HepG2 (cell line): ENCODE results near the gene EPB41L2. TPM values are rescaled to one million over a fixed set of nuclear protein-coding genes. Genes with fewer than 3 reads are reported as not detected.
A peak's percentile ranks its signal among the peaks of the same experiment; 100 is the strongest.

Source experiments
- AGO1 ChIP-seq: fragments of 200-400 bp; formaldehyde crosslinking; IDR thresholded peaks from 2 replicates; pipeline ENCODE4 v1.6.1; 2017; ENCODE audit warnings: mild to moderate bottlenecking, low read depth, low read length, moderate library complexity; ENCODE audit not compliant: poor library complexity, severe bottlenecking
- CAMTA2 ChIP-seq: sonication (generic); formaldehyde crosslinking; IDR thresholded peaks from 2 replicates; pipeline ENCODE4 v1.4.0; 2020; ENCODE audit warnings: mild to moderate bottlenecking, missing genetic modification reagents, borderline replicate concordance
- FOXA1 ChIP-seq, 2 experiments: fragments of 450-650 bp in 1 of 2; sonication (generic) in 1 of 2; formaldehyde crosslinking in 1 of 2; IDR thresholded peaks; 2 replicates each; pipeline versions ENCODE4 v1.4.0 to v1.6.1; 2016 to 2020; ENCODE audit warnings: missing genetic modification reagents in 1 of 2
- KDM3A ChIP-seq: IDR thresholded peaks from 2 replicates; pipeline ENCODE4 v1.6.1; 2018; ENCODE audit warnings: low read depth, missing compliant biosample characterization
- NCOA1 ChIP-seq: sonication (generic); formaldehyde crosslinking; IDR thresholded peaks from 2 replicates; pipeline ENCODE4 v1.9.0; 2021; ENCODE audit warnings: missing genetic modification reagents
- NONO ChIP-seq, 2 experiments: fragments of 450-650 bp in 1 of 2; sonication (generic) in 1 of 2; formaldehyde crosslinking in 1 of 2; IDR thresholded peaks in 1 of 2; conservative IDR thresholded peaks in 1 of 2; 2 replicates each; pipeline versions ENCODE4 v1.6.1 to v1.8.0; 2017 to 2022; ENCODE audit warnings: mild to moderate bottlenecking in 1 of 2, missing genetic modification reagents in 1 of 2, moderate library complexity in 1 of 2
- NR2F2 ChIP-seq: IDR thresholded peaks from 2 replicates; pipeline ENCODE4 v1.6.1; 2012; ENCODE audit warnings: low read depth, inconsistent platforms, borderline replicate concordance
- RARA ChIP-seq: IDR thresholded peaks from 2 replicates; pipeline ENCODE4 v1.6.1; 2016; ENCODE audit warnings: missing genetic modification reagents, missing compliant biosample characterization
- SAFB2 ChIP-seq: sonication (generic); formaldehyde crosslinking; IDR thresholded peaks from 2 replicates; pipeline ENCODE4 v1.5.1; 2020; ENCODE audit warnings: missing genetic modification reagents, low read depth, mild to moderate bottlenecking, borderline replicate concordance
- TCF7L2 ChIP-seq: IDR thresholded peaks from 2 replicates; pipeline ENCODE4 v1.6.1; 2011; ENCODE audit warnings: mild to moderate bottlenecking, low read depth, low read length, moderate library complexity
- TMF1 ChIP-seq: sonication (generic); formaldehyde crosslinking; IDR thresholded peaks from 2 replicates; pipeline ENCODE4 v1.8.1; 2022; ENCODE audit warnings: low read depth, missing genetic modification reagents
- TRIM24 ChIP-seq: sonication (generic); formaldehyde crosslinking; IDR thresholded peaks from 2 replicates; pipeline ENCODE4 v1.8.0; 2022; ENCODE audit warnings: mild to moderate bottlenecking, missing genetic modification reagents
- ZNF746 ChIP-seq: sonication (generic); formaldehyde crosslinking; IDR thresholded peaks from 2 replicates; pipeline ENCODE4 v1.8.0; 2022; ENCODE audit warnings: mild to moderate bottlenecking, missing genetic modification reagents
- polyA plus RNA-seq, 8 experiments: library from polyadenylated mRNA; depleted of rRNA in 3 of 8; stranded (reverse) in 7 of 8; unstranded in 1 of 8; fragments of >200 nt; fragmentation: Illumina TruSeq in 4 of 8; extraction: Trizol in 4 of 8; gene quantifications; 2 replicates each; pipeline versions ENCODE4 v1.2.1 to v1.2.3, GENCODE V29; 2011 to 2016; ENCODE audit warnings: low read depth in 4 of 8, missing spikeins in 1 of 8, mixed read lengths in 1 of 8; ENCODE audit not compliant: insufficient read depth in 1 of 8
- total RNA-seq, 5 experiments: library from RNA; depleted of rRNA; stranded (reverse); fragments of >200 nt; fragmentation: Illumina TruSeq; extraction: Trizol; gene quantifications; 2 replicates each; pipeline ENCODE4 v1.2.3, GENCODE V29; 2016; ENCODE audit warnings: low read depth in 1 of 5
- TF ChIP-seq, protein P1 (sequence below): sonication (generic); formaldehyde crosslinking; IDR thresholded peaks from 2 replicates; pipeline ENCODE4 v1.8.1; 2022; ENCODE audit warnings: low read depth, mild to moderate bottlenecking, missing genetic modification reagents
- TF ChIP-seq, protein P2 (sequence below): IDR thresholded peaks from 2 replicates; pipeline ENCODE4 v1.6.1; 2012; ENCODE audit warnings: low read depth, low read length, improper control_type of control experiment
- TF ChIP-seq, protein P3 (sequence below): sonication (generic); formaldehyde crosslinking; IDR thresholded peaks from one replicate; pipeline ENCODE4 v1.5.1; 2020; ENCODE audit warnings: mild to moderate bottlenecking, missing genetic modification reagents; ENCODE audit errors: not compliant biosample characterization

The EPB41L2 gene
- total and polyA plus RNA-seq, 2 of the 13 experiments (the other 11 are each of a cell fraction or from before 2014, with no cell fraction given), result 41.7 to 56.4 TPM

DNA sequence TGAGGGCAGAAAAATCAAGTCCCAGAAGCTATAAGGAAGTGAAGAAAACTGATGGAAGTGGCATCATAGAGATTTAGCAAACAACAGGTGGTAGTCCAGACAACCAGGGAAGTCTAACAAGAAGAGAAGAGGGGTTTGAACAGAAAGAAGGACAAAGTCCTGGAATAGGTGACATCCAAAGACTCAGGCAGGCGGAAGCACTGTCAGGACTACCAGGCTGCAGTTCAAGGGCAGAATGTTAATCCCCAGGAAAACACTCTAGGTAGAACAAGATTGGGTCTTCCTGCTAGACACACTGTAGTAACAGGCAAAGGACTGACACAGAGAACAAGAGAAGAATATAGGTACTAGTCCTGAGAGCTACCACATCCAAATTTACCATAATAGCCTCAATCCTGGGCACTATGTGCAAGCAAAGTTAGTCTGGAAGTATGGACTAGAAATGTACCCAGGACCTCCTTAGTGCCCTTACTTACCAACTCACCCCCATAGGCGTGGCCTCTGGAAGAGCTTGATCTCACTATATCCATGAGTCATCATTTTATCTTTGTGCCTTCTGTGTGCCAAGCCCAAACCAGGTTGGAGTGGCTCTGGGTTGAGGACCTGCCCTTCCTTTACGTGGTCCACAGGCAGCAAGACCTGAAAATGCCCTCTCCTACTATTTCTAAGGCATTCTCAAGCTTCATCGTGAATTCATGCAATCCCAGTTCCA is 2.2 kb upstream of the EPB41L2 start (continued):
- TF ChIP-seq, protein P1, sequence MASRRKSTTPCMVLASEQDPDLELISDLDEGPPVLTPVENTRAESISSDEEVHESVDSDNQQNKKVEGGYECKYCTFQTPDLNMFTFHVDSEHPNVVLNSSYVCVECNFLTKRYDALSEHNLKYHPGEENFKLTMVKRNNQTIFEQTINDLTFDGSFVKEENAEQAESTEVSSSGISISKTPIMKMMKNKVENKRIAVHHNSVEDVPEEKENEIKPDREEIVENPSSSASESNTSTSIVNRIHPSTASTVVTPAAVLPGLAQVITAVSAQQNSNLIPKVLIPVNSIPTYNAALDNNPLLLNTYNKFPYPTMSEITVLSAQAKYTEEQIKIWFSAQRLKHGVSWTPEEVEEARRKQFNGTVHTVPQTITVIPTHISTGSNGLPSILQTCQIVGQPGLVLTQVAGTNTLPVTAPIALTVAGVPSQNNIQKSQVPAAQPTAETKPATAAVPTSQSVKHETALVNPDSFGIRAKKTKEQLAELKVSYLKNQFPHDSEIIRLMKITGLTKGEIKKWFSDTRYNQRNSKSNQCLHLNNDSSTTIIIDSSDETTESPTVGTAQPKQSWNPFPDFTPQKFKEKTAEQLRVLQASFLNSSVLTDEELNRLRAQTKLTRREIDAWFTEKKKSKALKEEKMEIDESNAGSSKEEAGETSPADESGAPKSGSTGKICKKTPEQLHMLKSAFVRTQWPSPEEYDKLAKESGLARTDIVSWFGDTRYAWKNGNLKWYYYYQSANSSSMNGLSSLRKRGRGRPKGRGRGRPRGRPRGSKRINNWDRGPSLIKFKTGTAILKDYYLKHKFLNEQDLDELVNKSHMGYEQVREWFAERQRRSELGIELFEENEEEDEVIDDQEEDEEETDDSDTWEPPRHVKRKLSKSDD, result no peak
- TF ChIP-seq ZNF746 (CRISPR knock-in tag) (no peak), TCF7L2 (no peak), NONO (IDR thresholded peaks at IDR 0.05) (no peak), NONO (CRISPR knock-in tag; conservative IDR thresholded peaks at IDR 0.05) (no peak), SAFB2 (CRISPR knock-in tag) (no peak), TMF1 (CRISPR knock-in tag) (no peak), CAMTA2 (no peak), AGO1 (no peak), NR2F2 (no peak), FOXA1 (IDR thresholded peaks at IDR 0.05) (no peak), FOXA1 (CRISPR knock-in tag; IDR thresholded peaks at IDR 0.05) (peak; percentile 63), KDM3A (CRISPR knock-in tag) (no peak; the same call in 1 of the 2 replicates), NCOA1 (CRISPR knock-in tag) (no peak), RARA (peak; percentile 92), TRIM24 (CRISPR knock-in tag) (0 out of 2 replicates have a peak, but pooled peaks have one; percentile 36)
- TF ChIP-seq, protein P2, sequence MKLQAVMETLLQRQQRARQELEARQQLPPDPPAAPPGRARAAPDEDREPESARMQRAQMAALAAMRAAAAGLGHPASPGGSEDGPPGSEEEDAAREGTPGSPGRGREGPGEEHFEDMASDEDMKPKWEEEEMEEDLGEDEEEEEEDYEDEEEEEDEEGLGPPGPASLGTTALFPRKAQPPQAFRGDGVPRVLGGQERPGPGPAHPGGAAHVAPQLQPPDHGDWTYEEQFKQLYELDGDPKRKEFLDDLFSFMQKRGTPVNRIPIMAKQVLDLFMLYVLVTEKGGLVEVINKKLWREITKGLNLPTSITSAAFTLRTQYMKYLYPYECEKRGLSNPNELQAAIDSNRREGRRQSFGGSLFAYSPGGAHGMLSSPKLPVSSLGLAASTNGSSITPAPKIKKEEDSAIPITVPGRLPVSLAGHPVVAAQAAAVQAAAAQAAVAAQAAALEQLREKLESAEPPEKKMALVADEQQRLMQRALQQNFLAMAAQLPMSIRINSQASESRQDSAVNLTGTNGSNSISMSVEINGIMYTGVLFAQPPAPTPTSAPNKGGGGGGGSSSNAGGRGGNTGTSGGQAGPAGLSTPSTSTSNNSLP, result peak; percentile 7; the same call in 1 of the 2 replicates
- TF ChIP-seq, protein P3, sequence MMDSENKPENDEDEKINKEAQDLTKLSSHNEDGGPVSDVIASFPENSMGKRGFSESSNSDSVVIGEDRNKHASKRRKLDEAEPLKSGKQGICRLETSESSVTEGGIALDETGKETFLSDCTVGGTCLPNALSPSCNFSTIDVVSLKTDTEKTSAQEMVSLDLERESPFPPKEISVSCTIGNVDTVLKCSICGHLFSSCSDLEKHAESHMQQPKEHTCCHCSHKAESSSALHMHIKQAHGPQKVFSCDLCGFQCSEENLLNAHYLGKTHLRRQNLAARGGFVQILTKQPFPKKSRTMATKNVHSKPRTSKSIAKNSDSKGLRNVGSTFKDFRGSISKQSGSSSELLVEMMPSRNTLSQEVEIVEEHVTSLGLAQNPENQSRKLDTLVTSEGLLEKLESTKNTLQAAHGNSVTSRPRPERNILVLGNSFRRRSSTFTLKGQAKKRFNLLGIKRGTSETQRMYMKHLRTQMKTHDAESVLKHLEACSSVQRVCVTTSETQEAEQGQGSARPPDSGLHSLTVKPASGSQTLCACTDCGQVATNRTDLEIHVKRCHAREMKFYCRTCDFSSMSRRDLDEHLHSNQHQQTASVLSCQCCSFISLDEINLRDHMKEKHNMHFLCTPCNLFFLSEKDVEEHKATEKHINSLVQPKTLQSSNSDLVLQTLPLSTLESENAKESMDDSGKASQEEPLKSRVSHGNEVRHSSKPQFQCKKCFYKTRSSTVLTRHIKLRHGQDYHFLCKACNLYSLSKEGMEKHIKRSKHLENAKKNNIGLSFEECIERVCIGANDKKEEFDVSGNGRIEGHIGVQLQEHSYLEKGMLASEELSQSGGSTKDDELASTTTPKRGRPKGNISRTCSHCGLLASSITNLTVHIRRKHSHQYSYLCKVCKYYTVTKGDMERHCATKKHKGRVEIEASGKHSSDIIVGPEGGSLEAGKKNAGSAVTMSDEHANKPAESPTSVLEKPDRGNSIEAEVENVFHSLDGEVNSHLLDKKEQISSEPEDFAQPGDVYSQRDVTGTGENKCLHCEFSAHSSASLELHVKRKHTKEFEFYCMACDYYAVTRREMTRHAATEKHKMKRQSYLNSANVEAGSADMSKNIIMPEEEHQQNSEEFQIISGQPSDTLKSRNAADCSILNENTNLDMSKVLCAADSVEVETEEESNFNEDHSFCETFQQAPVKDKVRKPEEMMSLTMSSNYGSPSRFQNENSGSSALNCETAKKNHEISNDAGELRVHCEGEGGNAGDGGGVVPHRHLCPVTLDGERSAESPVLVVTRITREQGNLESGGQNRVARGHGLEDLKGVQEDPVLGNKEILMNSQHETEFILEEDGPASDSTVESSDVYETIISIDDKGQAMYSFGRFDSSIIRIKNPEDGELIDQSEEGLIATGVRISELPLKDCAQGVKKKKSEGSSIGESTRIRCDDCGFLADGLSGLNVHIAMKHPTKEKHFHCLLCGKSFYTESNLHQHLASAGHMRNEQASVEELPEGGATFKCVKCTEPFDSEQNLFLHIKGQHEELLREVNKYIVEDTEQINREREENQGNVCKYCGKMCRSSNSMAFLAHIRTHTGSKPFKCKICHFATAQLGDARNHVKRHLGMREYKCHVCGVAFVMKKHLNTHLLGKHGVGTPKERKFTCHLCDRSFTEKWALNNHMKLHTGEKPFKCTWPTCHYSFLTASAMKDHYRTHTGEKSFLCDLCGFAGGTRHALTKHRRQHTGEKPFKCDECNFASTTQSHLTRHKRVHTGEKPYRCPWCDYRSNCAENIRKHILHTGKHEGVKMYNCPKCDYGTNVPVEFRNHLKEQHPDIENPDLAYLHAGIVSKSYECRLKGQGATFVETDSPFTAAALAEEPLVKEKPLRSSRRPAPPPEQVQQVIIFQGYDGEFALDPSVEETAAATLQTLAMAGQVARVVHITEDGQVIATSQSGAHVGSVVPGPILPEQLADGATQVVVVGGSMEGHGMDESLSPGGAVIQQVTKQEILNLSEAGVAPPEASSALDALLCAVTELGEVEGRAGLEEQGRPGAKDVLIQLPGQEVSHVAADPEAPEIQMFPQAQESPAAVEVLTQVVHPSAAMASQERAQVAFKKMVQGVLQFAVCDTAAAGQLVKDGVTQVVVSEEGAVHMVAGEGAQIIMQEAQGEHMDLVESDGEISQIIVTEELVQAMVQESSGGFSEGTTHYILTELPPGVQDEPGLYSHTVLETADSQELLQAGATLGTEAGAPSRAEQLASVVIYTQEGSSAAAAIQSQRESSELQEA (CRISPR knock-in tag), result no peak
